ENCODE measurements around the gene ETV3. TPM values are rescaled to one million over a fixed set of nuclear protein-coding genes. Genes with fewer than 3 reads are reported as not detected.
A peak's percentile ranks its signal among the peaks of the same experiment; 100 is the strongest.

Gene ETV3
- total RNA-seq, 1 experiment from 2014 or later = 7.3 TPM

GRCh38 chr1:157166590-157166989 lies 28.4 kb upstream of the ETV3 start:
- no peak for DNase-seq (ENCODE audit: low read depth)
- in situ Hi-C loops (cut with HindIII; ENCODE audit: low pct_unique_long_range_greater_than_20kb, low sequenced_read_pairs) = no loop called here

GRCh38 chr1:157163273-157164127 lies 25.3 kb upstream of the ETV3 start:
- in situ Hi-C loops (cut with HindIII; ENCODE audit: low pct_unique_long_range_greater_than_20kb, low sequenced_read_pairs) = no loop called here
- peak; percentile 52 for DNase-seq (ENCODE audit: low read depth)

DNA sequence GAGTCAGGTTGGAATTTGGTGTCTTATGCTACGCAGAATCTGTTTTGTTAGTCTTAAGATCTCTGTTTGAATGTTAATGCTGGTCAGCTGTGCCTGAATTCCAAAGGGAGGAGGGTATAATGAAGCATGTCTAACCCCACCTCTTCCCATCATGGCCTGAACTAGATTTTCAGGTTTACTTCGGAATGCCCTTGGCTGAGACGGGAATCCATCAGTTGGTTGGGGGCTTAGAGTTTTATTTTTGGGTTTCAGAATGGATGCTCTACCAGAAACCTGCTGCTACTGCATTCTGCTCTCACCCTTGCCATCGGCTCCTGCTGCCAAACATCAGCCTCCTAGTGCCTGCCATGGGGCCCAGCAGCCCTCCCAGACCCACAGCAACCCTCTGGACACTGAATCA lies 24.1 kb upstream of the ETV3 start:
- in situ Hi-C loops (cut with HindIII; ENCODE audit: low pct_unique_long_range_greater_than_20kb, low sequenced_read_pairs) = no loop called here

DNA sequence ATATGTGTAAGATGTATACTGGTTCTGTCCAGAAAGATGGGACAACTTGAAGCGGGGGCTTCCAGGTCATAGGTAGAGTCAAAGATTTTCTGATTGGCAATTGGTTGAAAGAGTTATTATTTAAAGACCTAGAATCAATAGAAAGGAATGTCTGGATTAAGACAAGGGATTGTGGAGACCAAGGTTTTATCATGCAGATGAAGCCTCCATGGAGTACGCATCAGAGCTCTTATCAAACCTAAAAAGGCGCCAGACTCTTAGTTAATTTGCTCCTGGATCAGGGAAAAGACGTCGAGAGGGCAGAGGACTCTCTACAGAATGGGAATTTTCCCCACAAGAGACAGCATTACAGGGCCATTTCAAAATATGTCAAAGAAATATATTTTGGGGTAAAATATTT lies 23.7 kb upstream of the ETV3 start:
- DNase-seq (ENCODE audit: low read depth) = no peak
- in situ Hi-C loops (cut with HindIII; ENCODE audit: low pct_unique_long_range_greater_than_20kb, low sequenced_read_pairs) = no loop called here

More for the DNA sequence above, 24.1 kb upstream of the ETV3 start:
- no peak for DNase-seq (ENCODE audit: low read depth)

DNA sequence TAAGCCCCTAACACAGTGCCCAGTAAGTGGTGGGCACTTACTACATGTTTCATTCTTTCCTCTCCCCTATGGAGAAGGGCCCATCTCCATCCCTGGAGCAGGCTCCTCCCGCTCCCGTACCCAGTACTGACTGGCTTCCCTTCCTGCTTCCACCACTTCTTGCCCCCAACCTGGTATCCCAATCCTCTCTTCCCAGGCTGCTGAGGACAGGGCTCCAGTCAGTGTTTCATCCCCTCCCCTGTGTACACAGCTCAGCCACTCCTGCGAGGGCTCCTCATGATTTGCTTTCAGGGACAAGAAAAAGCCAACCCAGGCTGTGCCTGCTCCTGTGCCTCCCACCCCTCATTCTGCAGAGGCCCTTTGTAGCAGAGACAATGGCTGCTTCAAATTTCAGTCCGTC lies 20.8 kb upstream of the ETV3 start:
- in situ Hi-C loops (cut with HindIII; ENCODE audit: low pct_unique_long_range_greater_than_20kb, low sequenced_read_pairs) = no loop called here
- no peak for DNase-seq (ENCODE audit: low read depth)

- in situ Hi-C loops (cut with HindIII; ENCODE audit: low pct_unique_long_range_greater_than_20kb, low sequenced_read_pairs) = no loop called here
- DNase-seq (ENCODE audit: low read depth) = no peak
These were observed 19.5 kb upstream of the ETV3 start for GRCh38 chr1:157157501-157158190.

GRCh38 chr1:157156058-157156541 lies 17.9 kb upstream of the ETV3 start:
- DNase-seq (ENCODE audit: low read depth) = peak; percentile 67
- in situ Hi-C loops (cut with HindIII; ENCODE audit: low pct_unique_long_range_greater_than_20kb, low sequenced_read_pairs) = no loop called here

DNA sequence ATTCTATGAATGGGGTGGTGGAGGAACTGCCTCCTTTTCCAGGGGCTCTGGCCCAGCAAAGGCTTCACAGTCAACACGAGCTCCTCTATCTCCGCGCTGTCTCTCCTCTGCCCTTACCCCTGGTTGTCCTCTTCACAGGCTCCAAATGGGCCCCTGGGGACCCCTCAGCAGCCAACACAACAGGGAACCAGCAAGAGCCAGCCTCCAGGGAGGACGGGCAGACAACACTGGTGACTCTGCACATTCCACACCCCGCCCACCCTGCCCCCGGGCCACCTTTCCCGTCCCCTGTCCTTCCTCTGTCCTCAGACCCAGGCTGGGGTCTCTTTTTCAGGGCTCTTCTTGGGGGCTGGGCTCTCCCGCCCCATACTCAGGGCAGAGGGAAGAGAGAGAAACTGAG lies 17.5 kb upstream of the ETV3 start:
- in situ Hi-C loops (cut with HindIII; ENCODE audit: low pct_unique_long_range_greater_than_20kb, low sequenced_read_pairs) = no loop called here
- DNase-seq (ENCODE audit: low read depth) = peak; percentile 61

DNA sequence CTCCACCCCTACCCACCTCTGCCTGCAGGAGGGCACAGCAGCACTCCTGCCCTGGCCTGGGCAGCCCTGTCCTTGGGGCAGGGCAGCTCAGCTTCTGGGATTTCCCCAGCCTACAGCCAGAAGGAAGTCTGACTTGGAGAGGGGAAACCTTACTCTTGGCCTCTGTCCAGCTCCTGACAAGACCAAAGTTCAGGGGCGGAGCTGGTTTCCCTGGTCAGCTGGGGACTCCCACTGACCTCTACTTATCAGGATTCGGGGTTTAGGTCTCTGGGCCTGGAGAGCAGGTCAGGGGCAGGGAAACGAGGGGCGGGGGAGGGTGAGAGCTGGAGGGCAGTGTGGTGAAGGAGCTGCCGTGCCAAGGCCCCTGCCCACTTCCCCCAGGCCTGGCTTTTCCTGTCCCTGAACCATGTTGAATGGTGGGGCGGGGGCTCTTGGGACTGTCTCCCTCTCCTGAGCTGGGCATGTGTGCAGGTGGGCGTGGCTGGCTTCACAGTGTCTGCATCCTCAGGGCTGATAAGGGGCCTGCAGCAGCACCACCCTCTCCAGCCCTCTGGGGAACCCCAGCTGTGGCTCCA lies 16.8 kb upstream of the ETV3 start:
- peak; percentile 70 for DNase-seq (ENCODE audit: low read depth)
- in situ Hi-C loops (cut with HindIII; ENCODE audit: low pct_unique_long_range_greater_than_20kb, low sequenced_read_pairs) = no loop called here

DNA sequence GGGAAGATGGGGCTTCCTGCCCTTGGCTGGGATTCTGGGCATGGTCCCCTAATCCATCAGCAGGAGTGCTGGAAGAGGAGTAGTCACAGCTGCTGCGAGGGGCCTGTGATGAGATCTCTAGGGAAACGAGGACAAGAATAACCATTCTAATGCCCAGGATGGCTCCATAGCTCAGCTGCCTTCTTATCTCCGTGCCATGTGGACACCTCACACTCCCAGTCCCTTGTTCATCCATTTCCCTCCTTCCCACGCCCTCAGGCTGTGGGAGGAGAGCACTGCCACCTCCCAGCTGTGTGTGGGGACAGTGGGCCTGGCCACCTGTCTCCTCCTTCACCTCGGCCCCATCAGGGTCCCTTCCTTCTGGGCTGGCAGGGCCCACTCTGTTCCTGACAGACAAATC lies 16.1 kb upstream of the ETV3 start:
- in situ Hi-C loops (cut with HindIII; ENCODE audit: low pct_unique_long_range_greater_than_20kb, low sequenced_read_pairs) = no loop called here
- peak; percentile 4 for DNase-seq (ENCODE audit: low read depth)

DNA sequence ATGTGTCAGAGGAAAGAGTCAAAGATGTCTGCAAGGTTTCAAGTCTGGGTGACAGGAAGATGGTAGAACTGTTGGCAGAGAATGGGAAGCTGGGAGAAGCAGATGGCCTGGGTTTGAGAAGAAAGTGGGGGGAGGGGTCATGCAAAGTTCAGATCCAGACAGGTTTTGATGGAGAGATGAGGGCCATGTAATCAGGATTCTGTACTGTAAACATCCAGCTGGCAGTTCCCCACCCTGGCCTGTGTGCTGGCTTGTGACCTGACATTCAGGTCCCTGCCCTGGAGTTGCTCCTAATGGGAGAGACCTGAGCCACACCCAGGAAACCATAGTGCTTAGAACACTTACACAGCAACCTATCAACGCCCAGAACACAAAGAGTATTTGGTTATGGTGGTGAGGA lies 15.6 kb upstream of the ETV3 start:
- in situ Hi-C loops (cut with HindIII; ENCODE audit: low pct_unique_long_range_greater_than_20kb, low sequenced_read_pairs) = no loop called here
- DNase-seq (ENCODE audit: low read depth) = no peak

GRCh38 chr1:157152510-157152909 lies 14.3 kb upstream of the ETV3 start:
- DNase-seq (ENCODE audit: low read depth) = no peak
- in situ Hi-C loops (cut with HindIII; ENCODE audit: low pct_unique_long_range_greater_than_20kb, low sequenced_read_pairs) = no loop called here

GRCh38 chr1:157151506-157151905 lies 13.3 kb upstream of the ETV3 start:
- no peak for DNase-seq (ENCODE audit: low read depth)
- in situ Hi-C loops (cut with HindIII; ENCODE audit: low pct_unique_long_range_greater_than_20kb, low sequenced_read_pairs) = no loop called here

DNA sequence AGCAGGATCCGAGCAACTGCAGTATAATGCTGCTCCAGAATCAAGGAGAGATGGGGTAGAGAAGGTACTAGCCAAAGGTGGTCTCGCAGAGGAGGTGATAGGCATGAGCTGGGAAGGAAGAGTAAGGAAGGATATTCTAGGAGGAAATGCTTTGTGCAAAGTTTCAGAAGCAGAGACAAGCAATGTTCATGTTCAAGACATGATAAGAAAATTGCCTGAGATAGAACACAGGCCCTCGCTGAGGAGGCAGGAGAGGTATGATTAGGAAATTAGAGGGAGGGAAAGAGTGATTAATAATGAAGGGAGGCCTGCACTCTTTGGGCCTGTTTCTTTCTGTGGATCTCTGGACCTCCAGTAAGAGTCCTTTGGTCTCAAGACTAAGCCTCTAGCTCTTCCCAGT lies 12.9 kb upstream of the ETV3 start:
- in situ Hi-C loops (cut with HindIII; ENCODE audit: low pct_unique_long_range_greater_than_20kb, low sequenced_read_pairs) = no loop called here
- DNase-seq (ENCODE audit: low read depth) = no peak

DNA sequence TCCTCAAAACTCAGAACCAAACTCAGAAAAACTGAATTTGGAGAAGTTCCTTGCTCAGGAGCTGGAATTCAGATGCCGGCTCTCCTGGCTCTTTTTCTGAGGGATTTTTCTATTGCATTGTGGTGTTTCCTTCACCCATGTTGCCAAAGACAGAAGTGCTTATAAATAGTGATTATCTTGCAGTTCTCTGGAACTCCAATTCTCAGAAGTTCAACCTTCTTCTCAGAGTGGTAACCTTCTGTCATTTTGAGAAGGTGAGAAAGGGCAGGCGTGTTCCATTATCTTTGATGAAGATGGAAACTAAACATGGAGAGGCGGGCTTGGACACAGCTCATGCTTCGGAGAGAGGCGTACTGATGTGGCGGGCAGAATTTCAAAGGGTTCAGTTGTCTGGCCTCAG lies 12.4 kb upstream of the ETV3 start:
- in situ Hi-C loops (cut with HindIII; ENCODE audit: low pct_unique_long_range_greater_than_20kb, low sequenced_read_pairs) = no loop called here
- no peak for DNase-seq (ENCODE audit: low read depth)

- in situ Hi-C loops (cut with HindIII; ENCODE audit: low pct_unique_long_range_greater_than_20kb, low sequenced_read_pairs) = no loop called here
- DNase-seq (ENCODE audit: low read depth) = peak; percentile 44
These were observed 9.9 kb upstream of the ETV3 start for GRCh38 chr1:157147906-157148700.

DNA sequence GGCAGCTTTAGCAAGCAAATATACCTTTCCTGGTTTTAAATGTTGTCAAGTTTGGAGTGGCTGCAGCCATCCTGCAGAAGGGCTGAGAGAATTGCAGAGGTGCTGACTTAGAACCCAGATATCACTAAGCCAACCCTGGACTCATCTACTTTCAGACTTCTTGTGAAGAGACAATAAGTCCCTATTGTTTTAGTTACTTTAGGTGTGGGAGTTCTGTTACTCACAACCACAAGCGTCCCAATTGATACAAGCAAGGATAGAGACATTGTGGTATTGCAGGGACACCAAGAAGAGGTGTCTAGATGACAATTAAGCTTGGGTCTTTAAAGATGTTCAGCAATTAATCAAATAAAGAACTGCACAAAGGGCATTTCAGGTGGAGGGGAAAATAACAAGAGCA lies 8.8 kb upstream of the ETV3 start:
- DNase-seq (ENCODE audit: low read depth) = no peak
- in situ Hi-C loops (cut with HindIII; ENCODE audit: low pct_unique_long_range_greater_than_20kb, low sequenced_read_pairs) = no loop called here

DNA sequence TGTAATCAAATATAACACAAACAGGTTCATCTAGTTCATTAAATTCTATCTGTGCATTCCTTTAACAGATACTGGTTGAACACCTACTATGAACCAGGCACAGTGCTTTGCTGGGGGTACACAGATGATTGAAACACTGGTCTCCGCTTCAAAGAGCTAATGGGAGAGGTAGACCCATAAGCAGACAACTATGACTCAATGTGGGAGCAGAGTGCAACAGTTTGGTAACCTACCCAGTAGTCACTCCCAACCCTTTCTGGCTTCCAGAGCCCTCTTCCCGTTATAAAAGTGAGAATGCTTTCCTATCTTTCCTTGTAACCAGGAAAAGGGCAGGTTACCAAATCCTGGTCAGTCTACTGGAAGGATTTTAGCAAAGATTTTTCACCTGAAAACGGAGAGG lies 8.0 kb upstream of the ETV3 start:
- DNase-seq (ENCODE audit: low read depth) = no peak
- in situ Hi-C loops (cut with HindIII; ENCODE audit: low pct_unique_long_range_greater_than_20kb, low sequenced_read_pairs) = no loop called here

GRCh38 chr1:157145076-157145475 lies 6.9 kb upstream of the ETV3 start:
- DNase-seq (ENCODE audit: low read depth) = no peak
- in situ Hi-C loops (cut with HindIII; ENCODE audit: low pct_unique_long_range_greater_than_20kb, low sequenced_read_pairs) = no loop called here

Measured in Caki2 (cell line).